IMR-90 (cell line): Measurements from ENCODE around the gene ABCA2. TPM values are rescaled to one million over a fixed set of nuclear protein-coding genes. Genes with fewer than 3 reads are reported as not detected.

Source experiments
- ATAC-seq: fragments of 200-7000 bp; cut with Tn5 transposase; 2 replicates; pipeline ENCODE4 v1.9.1; 2020; ENCODE audit warnings: low read depth, mild to moderate bottlenecking, moderate library complexity
- BruUV-seq: library from RNA; stranded (reverse); fragments of 400-500 nt; replicated peaks from 2 replicates; lab custom pipeline; 2021; lab: Mats Ljungman, UMichigan
- CTCF ChIA-PET: fragments of 300-600 bp; formaldehyde crosslinking; extraction: SDS; loops from one replicate; lab custom pipeline; 2021; ENCODE audit warnings: antibody characterized with exemption; lab: Yijun Ruan, JAX
- POLR2A ChIA-PET: fragments of 300-600 bp; sonication (Branson Sonifier 250); formaldehyde crosslinking; loops from one replicate; lab custom pipeline; 2022; ENCODE audit warnings: antibody characterized with exemption; ENCODE audit not compliant: unreplicated experiment; lab: Charles Lee
- DNase-seq: peaks from one replicate; pipeline ENCODE4 v3.0.0; 2013
- H2AFZ ChIP-seq: replicated peaks from 2 replicates; pipeline ENCODE3; 2013; ENCODE audit warnings: low read length, mild to moderate bottlenecking; ENCODE audit not compliant: poor library complexity
- H2AK5ac ChIP-seq: 2 replicates; pipeline ENCODE4 v1.6.1; 2013; ENCODE audit warnings: low read depth, low read length, inconsistent platforms
- H2AK9ac ChIP-seq: replicated peaks from 2 replicates; pipeline ENCODE3; 2013; ENCODE audit warnings: mild to moderate bottlenecking, low read depth, low read length, moderate library complexity; ENCODE audit not compliant: poor library complexity
- H2BK120ac ChIP-seq: 2 replicates; pipeline ENCODE4 v1.6.1; 2013; ENCODE audit warnings: low read depth, low read length, inconsistent platforms
- H2BK15ac ChIP-seq: 3 replicates; pipeline ENCODE4 v1.6.1; 2013; ENCODE audit warnings: low read depth, low read length, inconsistent platforms
- H2BK20ac ChIP-seq: 2 replicates; pipeline ENCODE4 v1.6.1; 2013; ENCODE audit warnings: low read depth, mild to moderate bottlenecking, inconsistent platforms, low read length, moderate library complexity
- H2BK5ac ChIP-seq: 2 replicates; pipeline ENCODE4 v1.6.1; 2013; ENCODE audit warnings: mild to moderate bottlenecking, low read depth, low read length, inconsistent platforms; ENCODE audit not compliant: poor library complexity, severe bottlenecking
- H3K14ac ChIP-seq: replicated peaks from 2 replicates; pipeline ENCODE4 v1.6.1; 2013; ENCODE audit warnings: low read depth, low read length, inconsistent platforms
- H3K18ac ChIP-seq: 2 replicates; pipeline ENCODE4 v1.6.1; 2013; ENCODE audit warnings: low read depth, low read length, control low read depth
- H3K23ac ChIP-seq: 2 replicates; pipeline ENCODE4 v1.6.1; 2013; ENCODE audit warnings: low read depth, low read length, inconsistent platforms
- H3K27ac ChIP-seq: 2 replicates; pipeline ENCODE4 v1.5.1; 2013; ENCODE audit warnings: mild to moderate bottlenecking, control low read depth, low read length; ENCODE audit not compliant: insufficient read depth
- H3K27me3 ChIP-seq: 2 replicates; pipeline ENCODE4 v1.6.1; 2013; ENCODE audit warnings: low read length; ENCODE audit not compliant: control insufficient read depth, insufficient read depth
- H3K36me3 ChIP-seq: 2 replicates; pipeline ENCODE4 v1.6.1; 2013; ENCODE audit warnings: low read length, mixed read lengths; ENCODE audit not compliant: control insufficient read depth, insufficient read depth
- H3K4ac ChIP-seq: 2 replicates; pipeline ENCODE4 v1.6.1; 2013; ENCODE audit warnings: low read depth, low read length, inconsistent platforms
- H3K4me1 ChIP-seq: 2 replicates; pipeline ENCODE4 v1.6.1; 2013; ENCODE audit warnings: low read length, mixed read lengths; ENCODE audit not compliant: control insufficient read depth, insufficient read depth
- H3K4me2 ChIP-seq: 2 replicates; pipeline ENCODE4 v1.6.1; 2013; ENCODE audit warnings: low read depth, mild to moderate bottlenecking, control low read depth, low read length, moderate library complexity
- H3K4me3 ChIP-seq: 2 replicates; pipeline ENCODE4 v1.5.1; 2013; ENCODE audit warnings: low read depth, mild to moderate bottlenecking, control low read depth, low read length, moderate library complexity; ENCODE audit not compliant: insufficient read depth
- H3K56ac ChIP-seq: 2 replicates; pipeline ENCODE4 v1.6.1; 2013; ENCODE audit warnings: low read length, inconsistent platforms; ENCODE audit not compliant: insufficient read depth; ENCODE audit errors: extremely low read depth
- H3K79me1 ChIP-seq, 2 experiments: 2 replicates each; pipeline ENCODE4 v1.6.1; 2013; ENCODE audit warnings: low read length in 2 of 2, inconsistent platforms in 1 of 2, low read depth in 1 of 2
- H3K9ac ChIP-seq: 2 replicates; pipeline ENCODE4 v1.6.1; 2013; ENCODE audit warnings: low read depth, low read length, control low read depth
- H3K9me1 ChIP-seq: 2 replicates; pipeline ENCODE4 v1.6.1; 2013; ENCODE audit warnings: low read length, inconsistent platforms; ENCODE audit not compliant: insufficient read depth
- H3K9me3 ChIP-seq: 2 replicates; pipeline ENCODE4 v1.6.1; 2013; ENCODE audit warnings: low read length; ENCODE audit not compliant: control insufficient read depth, insufficient read depth
- H4K20me1 ChIP-seq: 2 replicates; pipeline ENCODE4 v1.6.1; 2013; ENCODE audit warnings: low read length, inconsistent platforms; ENCODE audit not compliant: insufficient read depth
- H4K5ac ChIP-seq: 2 replicates; pipeline ENCODE4 v1.6.1; 2013; ENCODE audit warnings: mild to moderate bottlenecking, low read depth, low read length, control low read depth
- H4K8ac ChIP-seq, 2 experiments: 2 replicates each; pipeline ENCODE4 v1.6.1; 2013; ENCODE audit warnings: low read depth in 2 of 2, low read length in 2 of 2, control low read depth in 1 of 2, inconsistent platforms in 1 of 2
- H4K91ac ChIP-seq: 2 replicates; pipeline ENCODE4 v1.6.1; 2013; ENCODE audit warnings: low read depth, low read length, inconsistent platforms; ENCODE audit not compliant: insufficient read depth
- FOS ChIP-seq: fragments of 150-350 bp; IDR thresholded peaks from 2 replicates; pipeline ENCODE4 v1.6.1; 2016; ENCODE audit warnings: low read depth, low read length
- WGBS, 2 experiments: methylation state at CpG; one replicate each; pipeline versions ENCODE4 v1.1.5 to v1.1.7; 2013; ENCODE audit warnings: missing lambda C conversion rate in 2 of 2; ENCODE audit not compliant: insufficient read length in 1 of 2; ENCODE audit errors: extremely low coverage in 2 of 2; 5-methylcytosine and 5-hydroxymethylcytosine counted together
- dilution Hi-C: fragments of 300-500 bp; cut with HindIII; formaldehyde crosslinking; loops from one replicate; pipeline ENCODE4 v1.14.3; 2018; ENCODE audit warnings: low sequenced_read_pairs; ENCODE audit not compliant: unreplicated experiment
- in situ Hi-C: fragments of 300-500 bp; cut with MboI; formaldehyde crosslinking; loops from 3 replicates; pipeline ENCODE4 v1.14.3; 2019; ENCODE audit warnings: low sequenced_read_pairs, inconsistent platforms, mixed read lengths
- intact Hi-C: fragments of 100-400 bp; cut with micrococcal nuclease; formaldehyde crosslinking; loops from 2 replicates; pipeline ENCODE4 v1.10.0; 2022
- polyA plus RNA-seq, 3 experiments: library from polyadenylated mRNA; depleted of rRNA; stranded (reverse); fragments of >200 nt; gene quantifications; 2 replicates each; pipeline ENCODE4 v1.2.3, GENCODE V29; 2012; ENCODE audit warnings: low replicate concordance in 1 of 3
- total RNA-seq: library from RNA; depleted of rRNA; stranded (reverse); fragments of >200 nt; gene quantifications from 2 replicates; pipeline ENCODE4 v1.2.3, GENCODE V29; 2012

Gene ABCA2
- total and polyA plus RNA-seq, 2 of the 4 experiments (the other 2 are of a cell fraction): 3.8 to 46.0 TPM

DNA sequence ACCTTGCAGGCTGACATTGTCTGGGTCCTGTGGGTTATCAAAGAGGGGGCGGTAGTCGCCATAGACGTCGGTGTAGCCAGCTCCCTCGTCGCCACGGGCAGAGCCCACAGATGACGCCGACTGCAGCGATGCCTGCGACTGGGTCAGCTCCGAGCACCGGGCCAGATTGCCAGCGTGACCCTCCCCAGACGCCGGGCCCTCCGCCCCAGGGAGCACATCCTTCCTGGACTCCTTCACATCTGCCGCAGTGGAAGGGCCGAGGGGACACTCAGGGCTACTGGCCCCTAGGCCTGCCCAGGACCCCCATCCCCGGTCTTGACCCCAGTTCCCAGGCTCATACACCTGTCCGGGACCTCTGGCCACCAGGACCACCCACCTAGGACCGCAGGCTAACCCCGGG lies 13.9 kb downstream of the ABCA2 start:
- intact Hi-C loops (no loop called here), in situ Hi-C loops (no loop called here), dilution Hi-C loops (no loop called here)
- no peak overlapping the region for H3K27ac ChIP-seq
- no peak overlapping the region for H3K9ac ChIP-seq
- no peak overlapping the region for H3K56ac ChIP-seq
- no peak overlapping the region for H2BK15ac ChIP-seq
- ChIA-PET POLR2A (no interaction called here), CTCF (no interaction called here)
- no peak overlapping the region for H3K14ac ChIP-seq
- H3K9me3 ChIP-seq: no peaks in the 10 kb centered on the region
- ATAC-seq: no peak
- TF ChIP-seq FOS: no peak
- 94% methylated on average over 11 of the region's 23 CpGs; no CpG with 5 or more reads in 1 of the 2 experiments for WGBS, 2 experiments
- no peak overlapping the region for H3K18ac ChIP-seq
- no peak overlapping the region for H2BK20ac ChIP-seq
- H3K27me3 ChIP-seq: no peaks in the 10 kb centered on the region
- H3K23ac ChIP-seq: no peak overlapping the region
- BruUV-seq: no TSS peak
- no peak for DNase-seq
- no peak overlapping the region for H4K8ac ChIP-seq
- H3K36me3 ChIP-seq: peaks cover 49% of the 10 kb centered on the region
- H4K5ac ChIP-seq: no peak overlapping the region
- H4K20me1 ChIP-seq: no peaks in the 10 kb centered on the region
- H2BK120ac ChIP-seq: no peak overlapping the region
- no peak overlapping the region for H3K4me3 ChIP-seq
- H3K4ac ChIP-seq: no peak overlapping the region
- no peak overlapping the region for H2AK9ac ChIP-seq
- H4K91ac ChIP-seq: no peak overlapping the region
- H3K4me1 ChIP-seq: no peaks in the 10 kb centered on the region
- H2AFZ ChIP-seq: no peak overlapping the region
- H3K79me1 ChIP-seq: no peaks in the 10 kb centered on the region
- no peaks in the 10 kb centered on the region for H3K9me1 ChIP-seq
- no peak overlapping the region for H2AK5ac ChIP-seq
- no peak overlapping the region for H3K4me2 ChIP-seq
- H2BK5ac ChIP-seq: no peak overlapping the region
